Stomach (tissue), 9 donors: ENCODE results near the gene TTC38. TPM values are rescaled to one million over a fixed set of nuclear protein-coding genes. Genes with fewer than 3 reads are reported as not detected.

Experiments used
- DNase-seq, 2 donors: peaks; one replicate each; pipeline versions ENCODE4 v3.0.0 to v3.0.0-alpha.2; 2013 to 2019
- H3K27ac ChIP-seq, 5 donors: fragments of 200-600 bp in 4 of 5; sonication (generic) in 4 of 5; one replicate each; pipeline ENCODE4 v1.5.1; 2013 to 2019; ENCODE audit warnings: mild to moderate bottlenecking in 1 of 5, moderate library complexity in 1 of 5
- H3K27me3 ChIP-seq, 3 donors: fragments of 200-600 bp; sonication (generic); one replicate each; pipeline ENCODE4 v1.5.1; 2017 to 2019; ENCODE audit warnings: mixed run types in 1 of 3
- H3K36me3 ChIP-seq, 4 donors: fragments of 200-600 bp; sonication (generic); 1 replicate in 3 of 4; 2 replicates in 1 of 4; pipeline ENCODE4 v1.5.1; 2016 to 2019
- H3K4me1 ChIP-seq, 4 donors: fragments of 200-600 bp; sonication (generic); one replicate each; pipeline ENCODE4 v1.5.1; 2016 to 2019
- H3K4me3 ChIP-seq, 4 donors: fragments of 200-600 bp; sonication (generic) in 3 of 4; one replicate each; pipeline ENCODE4 v1.5.1; 2016 to 2019; ENCODE audit warnings: mild to moderate bottlenecking in 1 of 4
- H3K9me3 ChIP-seq, 4 donors: fragments of 200-600 bp; sonication (generic); one replicate each; pipeline ENCODE4 v1.5.1; 2016 to 2019
- EP300 ChIP-seq: sonication (generic); formaldehyde crosslinking; IDR thresholded peaks from one replicate; pipeline ENCODE4 v1.6.1; 2017; ENCODE audit warnings: antibody characterized with exemption
- POLR2A ChIP-seq, 4 donors: fragments of 450-650 bp; IDR thresholded peaks; one replicate each; pipeline ENCODE4 v1.6.1; 2016; ENCODE audit warnings: antibody characterized with exemption in 4 of 4, control low read depth in 2 of 4, mild to moderate bottlenecking in 1 of 4, moderate library complexity in 1 of 4
- POLR2AphosphoS5 ChIP-seq, 3 donors: sonication (generic); formaldehyde crosslinking; IDR thresholded peaks; one replicate each; pipeline ENCODE4 v1.6.1; 2016; ENCODE audit warnings: antibody characterized with exemption in 3 of 3
- WGBS, 5 donors: extraction: QIAGEN DNeasy Blood & Tissue Kit in 3 of 5; methylation state at CpG; one replicate each; pipeline versions ENCODE4 v1.1.5 to v1.1.7; 2013 to 2018; 5-methylcytosine and 5-hydroxymethylcytosine counted together
- intact Hi-C: fragments of 100-400 bp; cut with DNase I; formaldehyde crosslinking; loops from one replicate; pipeline ENCODE4 v1.15.1; 2023; ENCODE audit warnings: low total_unique reads
- polyA plus RNA-seq, 3 donors: library from polyadenylated mRNA; stranded (reverse); fragments of 200-250 nt; gene quantifications; one replicate each; pipeline ENCODE4 v1.2.3, GENCODE V29; 2013
- total RNA-seq, 5 donors: library from RNA; depleted of rRNA; stranded (reverse); fragments of >200 nt; gene quantifications; one replicate each; pipeline versions ENCODE4 v1.1.0 to v1.2.3, GENCODE V29; 2014 to 2016
- TF ChIP-seq, protein P1 (sequence below), 7 experiments: fragments of 450-650 bp in 4 of 7; fragments of 200-600 bp in 3 of 7; sonication (generic) in 3 of 7; IDR thresholded peaks; one replicate each; pipeline ENCODE4 v1.5.1; 2016 to 2019; ENCODE audit warnings: antibody characterized with exemption in 7 of 7, control low read depth in 2 of 7, mild to moderate bottlenecking in 1 of 7
- donor health status: healthy with polysubstance abuse.
- donor health status: Bipolar disorder and iron deficiency.
- donor health status: healthy.

TTC38 gene
- total and polyA plus RNA-seq, 8 donors, result 20.0 to 411 (median 38.4) TPM

DNA sequence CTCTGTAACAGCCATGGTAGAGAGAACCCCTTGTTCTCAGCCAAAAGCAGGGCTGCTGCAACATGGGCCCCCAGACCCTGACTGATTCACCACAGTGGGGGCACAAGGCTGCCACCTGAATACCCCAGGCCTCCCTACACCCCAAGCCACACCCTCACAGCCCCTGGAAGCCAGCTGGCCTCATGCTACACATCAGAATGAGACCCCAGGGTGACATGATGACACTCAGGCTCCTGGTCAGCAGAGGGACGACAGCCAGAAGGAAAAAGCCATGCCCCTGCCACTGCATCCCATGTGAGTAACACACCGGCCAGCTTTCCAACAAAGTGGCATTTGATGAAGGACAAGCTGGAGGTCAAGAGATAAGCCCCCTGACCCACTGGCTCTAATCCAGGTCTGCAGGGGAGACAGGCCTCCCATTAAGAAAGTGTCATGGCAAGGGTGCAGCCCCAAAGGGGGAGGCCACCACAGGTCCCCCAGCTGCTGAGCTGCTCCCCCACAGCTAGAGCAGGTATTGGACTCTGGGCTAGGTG, 20.3 kb upstream of the TTC38 start:
- Histone ChIP-seq H3K9me3 (no peaks in the 10 kb centered on the region), H3K4me1 (peaks cover 6 to 48% (median 25%) of the 10 kb centered on the region in 4 donors), H3K27ac (no peak overlapping the region), H3K36me3 (peaks cover 6 to 34% (median 26%) of the 10 kb centered on the region in 4 donors), H3K4me3 (no peak overlapping the region), H3K27me3 (no peaks in the 10 kb centered on the region)
- TF ChIP-seq EP300 (no peak), POLR2A (IDR thresholded peaks at IDR 0.05) (no peak), POLR2AphosphoS5 (IDR thresholded peaks at IDR 0.05) (no peak)
- TF ChIP-seq, protein P1, sequence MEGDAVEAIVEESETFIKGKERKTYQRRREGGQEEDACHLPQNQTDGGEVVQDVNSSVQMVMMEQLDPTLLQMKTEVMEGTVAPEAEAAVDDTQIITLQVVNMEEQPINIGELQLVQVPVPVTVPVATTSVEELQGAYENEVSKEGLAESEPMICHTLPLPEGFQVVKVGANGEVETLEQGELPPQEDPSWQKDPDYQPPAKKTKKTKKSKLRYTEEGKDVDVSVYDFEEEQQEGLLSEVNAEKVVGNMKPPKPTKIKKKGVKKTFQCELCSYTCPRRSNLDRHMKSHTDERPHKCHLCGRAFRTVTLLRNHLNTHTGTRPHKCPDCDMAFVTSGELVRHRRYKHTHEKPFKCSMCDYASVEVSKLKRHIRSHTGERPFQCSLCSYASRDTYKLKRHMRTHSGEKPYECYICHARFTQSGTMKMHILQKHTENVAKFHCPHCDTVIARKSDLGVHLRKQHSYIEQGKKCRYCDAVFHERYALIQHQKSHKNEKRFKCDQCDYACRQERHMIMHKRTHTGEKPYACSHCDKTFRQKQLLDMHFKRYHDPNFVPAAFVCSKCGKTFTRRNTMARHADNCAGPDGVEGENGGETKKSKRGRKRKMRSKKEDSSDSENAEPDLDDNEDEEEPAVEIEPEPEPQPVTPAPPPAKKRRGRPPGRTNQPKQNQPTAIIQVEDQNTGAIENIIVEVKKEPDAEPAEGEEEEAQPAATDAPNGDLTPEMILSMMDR (IDR thresholded peaks at IDR 0.05), result no peak
- DNase-seq, result no peak
- WGBS, 5 donors, result 83 to 94% (median 89%) methylated on average over 2 of the region's 2 CpGs
- intact Hi-C loops, result no loop called here

DNA sequence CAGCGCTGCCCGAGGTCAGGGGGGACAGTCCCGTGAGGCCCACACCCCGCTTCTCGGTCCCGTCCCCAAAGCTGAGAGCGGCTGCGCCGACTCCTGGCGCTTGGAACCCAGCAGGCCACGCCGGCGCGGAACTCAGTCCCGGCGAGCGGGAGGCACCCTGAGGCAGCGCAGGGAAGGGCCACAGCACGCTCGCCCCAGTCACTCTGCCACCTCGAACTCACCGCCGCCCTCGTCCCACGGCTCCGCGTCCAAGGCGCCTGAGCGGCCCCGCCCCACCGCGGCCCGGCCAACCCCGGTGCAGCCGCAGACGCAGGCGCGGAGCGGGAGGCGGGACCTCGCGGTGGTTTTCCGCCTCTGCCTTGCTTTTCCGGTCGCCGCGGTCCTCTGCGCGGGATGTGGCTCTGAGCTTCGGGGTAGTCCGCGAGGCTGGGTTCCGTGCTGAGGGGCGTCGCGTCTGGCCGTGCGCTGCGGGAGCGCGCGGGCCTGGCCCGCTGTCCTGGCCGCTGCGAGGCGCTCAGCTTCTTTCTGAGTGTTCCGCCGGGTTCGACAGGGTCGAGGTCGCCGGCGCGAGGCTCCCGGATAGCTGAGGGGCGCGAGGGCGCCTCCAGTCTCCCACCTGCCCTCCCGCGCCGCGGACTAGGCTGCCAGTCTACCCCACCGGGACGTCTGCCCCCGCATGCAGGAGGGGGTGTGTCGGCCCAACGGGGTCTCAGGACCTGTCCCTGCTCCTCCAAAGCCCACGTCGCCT, 17.6 kb upstream of the TTC38 start, which contains the start of gene CDPF1:
CDPF1 (minus strand) TSS at position 259 of the 748 bp plus-strand sequence. CDS start 2,009 bp downstream, outside the sequence.
- no peaks in the 10 kb centered on the region for H3K27me3 ChIP-seq
- peaks cover 6 to 47% (median 24%) of the 10 kb centered on the region in 4 donors for H3K4me1 ChIP-seq
- DNase-seq, result peak; percentile 94 to 96
- no peaks in the 10 kb centered on the region for H3K9me3 ChIP-seq
- WGBS, 5 donors, result 0 to 2% (median 0%) methylated on average over 17 to 89 of the region's 89 CpGs
- H3K27ac ChIP-seq, result peak within 1 kb of the TSS; percentile 84 to 92 (median 89)
- peak within 1 kb of the TSS; percentile 75 to 87 (median 83) for H3K4me3 ChIP-seq
- H3K36me3 ChIP-seq, result peaks cover 0 to 10% (median 4%) of the 10 kb centered on the region in 4 donors
- TF ChIP-seq, protein P1 (IDR thresholded peaks at IDR 0.05), result no peak
- TF ChIP-seq POLR2A (IDR thresholded peaks at IDR 0.05) (peak in 1 of 4 donors; percentile 54), POLR2AphosphoS5 (IDR thresholded peaks at IDR 0.05) (peak; percentile 84 to 95 (median 89)), EP300 (no peak)
- intact Hi-C loops, result no loop called here

DNA sequence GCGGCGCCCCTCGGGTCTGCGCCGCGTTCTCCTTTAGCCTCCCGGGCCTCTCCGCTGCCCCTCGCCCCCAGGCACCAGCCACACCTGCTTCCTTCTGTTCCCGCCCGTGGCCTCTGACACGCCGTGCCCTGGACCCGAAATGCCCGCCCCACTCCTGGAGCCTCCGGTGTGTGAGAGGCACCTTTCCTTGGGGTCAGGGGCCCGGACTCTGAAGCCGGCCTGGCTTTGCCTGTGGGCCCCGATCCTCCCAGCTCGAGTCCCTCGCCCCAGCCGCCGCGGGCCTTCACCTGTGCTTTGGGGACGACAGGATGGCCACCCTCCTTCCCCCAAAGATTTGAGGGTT, 17.1 kb upstream of the TTC38 start:
- 2 to 22% (median 6%) methylated on average over 4 to 25 of the region's 25 CpGs for WGBS, 5 donors
- Histone ChIP-seq H3K36me3 (peaks cover 0 to 8% (median 3%) of the 10 kb centered on the region in 4 donors), H3K4me1 (peaks cover 6 to 42% (median 23%) of the 10 kb centered on the region in 4 donors), H3K27me3 (no peaks in the 10 kb centered on the region), H3K4me3 (peak overlapping the region; percentile 75 to 87 (median 83)), H3K27ac (peak overlapping the region; percentile 84 to 92 (median 89)), H3K9me3 (no peaks in the 10 kb centered on the region)
- intact Hi-C loops, result no loop called here
- no peak for DNase-seq
- no peak for TF ChIP-seq POLR2AphosphoS5 (IDR thresholded peaks at IDR 0.05)
- TF ChIP-seq EP300, result no peak
- no peak for TF ChIP-seq POLR2A (IDR thresholded peaks at IDR 0.05)
- TF ChIP-seq, protein P1 (IDR thresholded peaks at IDR 0.05), result no peak

DNA sequence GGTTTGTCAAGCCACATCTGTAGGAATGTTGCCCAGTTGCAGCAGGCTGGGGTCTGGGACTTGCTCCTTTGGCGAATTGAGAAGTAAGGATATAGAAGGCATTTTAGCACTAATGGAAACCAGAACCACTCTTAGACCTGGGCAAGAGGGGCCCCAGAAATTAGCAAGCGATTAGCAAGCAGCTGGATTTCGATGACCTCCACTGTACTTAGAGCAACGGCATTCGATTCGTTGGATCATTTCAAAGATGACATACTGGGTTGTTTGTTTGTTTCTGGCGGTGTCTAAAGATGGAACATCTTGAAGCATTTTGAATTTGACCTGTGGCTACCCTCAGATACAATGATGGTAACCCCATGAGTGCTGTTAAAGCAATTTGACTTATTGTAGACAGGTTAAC, 16.5 kb upstream of the TTC38 start:
- Histone ChIP-seq H3K36me3 (peaks cover 0 to 8% (median 3%) of the 10 kb centered on the region in 4 donors), H3K27me3 (no peaks in the 10 kb centered on the region), H3K4me3 (peak overlapping the region; percentile 75 to 87 (median 83)), H3K27ac (peak overlapping the region in 3 of 5 donors; percentile 89 to 92 (median 90)), H3K4me1 (peaks cover 6 to 36% (median 23%) of the 10 kb centered on the region in 4 donors), H3K9me3 (no peaks in the 10 kb centered on the region)
- DNase-seq, result no peak
- WGBS, 5 donors, result 71 to 86% (median 82%) methylated on average over 7 of the region's 7 CpGs
- intact Hi-C loops, result no loop called here
- TF ChIP-seq, protein P1 (IDR thresholded peaks at IDR 0.05), result no peak
- TF ChIP-seq POLR2AphosphoS5 (IDR thresholded peaks at IDR 0.05) (no peak), POLR2A (IDR thresholded peaks at IDR 0.05) (no peak), EP300 (no peak)
